ENCODE measurements around the gene GUCY1B1. TPM values are rescaled to one million over a fixed set of nuclear protein-coding genes. Genes with fewer than 3 reads are reported as not detected.

GUCY1B1 gene
- total and polyA plus RNA-seq, 4 donors, result 22.6 to 63.7 (median 51.4) TPM

- H3K27ac ChIP-seq (ENCODE audit: low read depth, low read length), result no peak overlapping the region
- no peaks in the 10 kb centered on the region for H3K9me3 ChIP-seq (ENCODE audit: control insufficient read depth, insufficient read depth, low read length)
- DNase-seq (ENCODE audit: low read depth in 4 of 6, low spot score in 6 of 6), result no peak
- H3K36me3 ChIP-seq (ENCODE audit: control insufficient read depth, insufficient read depth, low read length), result peaks cover 3% of the 10 kb centered on the region
- no peaks in the 10 kb centered on the region for H3K27me3 ChIP-seq (ENCODE audit: control insufficient read depth, insufficient read depth, low read length)
- no peak overlapping the region for H3K4me3 ChIP-seq (ENCODE audit: low read depth, low read length)
- 100% methylated on average over 1 of the region's 4 CpGs for WGBS (ENCODE audit: insufficient coverage)
- no peaks in the 10 kb centered on the region for H3K4me1 ChIP-seq (ENCODE audit: control insufficient read depth, insufficient read depth, low read length)
These were observed 14.5 kb downstream of the GUCY1B1 start for GRCh38 chr4:155773196-155773800.

- Histone ChIP-seq H3K27me3 (ENCODE audit: control insufficient read depth, insufficient read depth, low read length) (no peaks in the 10 kb centered on the region), H3K36me3 (ENCODE audit: control insufficient read depth, insufficient read depth, low read length) (peaks cover 3% of the 10 kb centered on the region), H3K9me3 (ENCODE audit: control insufficient read depth, insufficient read depth, low read length) (no peaks in the 10 kb centered on the region), H3K4me1 (ENCODE audit: control insufficient read depth, insufficient read depth, low read length) (no peaks in the 10 kb centered on the region), H3K4me3 (ENCODE audit: low read depth, low read length) (no peak overlapping the region), H3K27ac (ENCODE audit: low read depth, low read length) (no peak overlapping the region)
- no peak for DNase-seq (ENCODE audit: low read depth in 4 of 6, low spot score in 6 of 6)
- WGBS (ENCODE audit: insufficient coverage), result 87% methylated on average over 4 of the region's 4 CpGs
These were observed 15.2 kb downstream of the GUCY1B1 start for GRCh38 chr4:155774033-155774432.

GRCh38 chr4:155777971-155778735, 19.3 kb downstream of the GUCY1B1 start:
- H3K4me3 ChIP-seq (ENCODE audit: low read depth, low read length), result no peak overlapping the region
- DNase-seq (ENCODE audit: low read depth in 4 of 6, low spot score in 6 of 6), result peak in 1 of 6 donors; percentile 88
- no peak overlapping the region for H3K27ac ChIP-seq (ENCODE audit: low read depth, low read length)
- H3K27me3 ChIP-seq (ENCODE audit: control insufficient read depth, insufficient read depth, low read length), result no peaks in the 10 kb centered on the region
- WGBS (ENCODE audit: insufficient coverage), result no CpG with 5 or more reads among the region's 3 CpGs
- H3K36me3 ChIP-seq (ENCODE audit: control insufficient read depth, insufficient read depth, low read length), result peaks cover 3% of the 10 kb centered on the region
- no peaks in the 10 kb centered on the region for H3K9me3 ChIP-seq (ENCODE audit: control insufficient read depth, insufficient read depth, low read length)
- H3K4me1 ChIP-seq (ENCODE audit: control insufficient read depth, insufficient read depth, low read length), result no peaks in the 10 kb centered on the region

- no CpG with 5 or more reads among the region's 1 CpG for WGBS (ENCODE audit: insufficient coverage)
- H3K4me1 ChIP-seq (ENCODE audit: control insufficient read depth, insufficient read depth, low read length), result no peaks in the 10 kb centered on the region
- no peaks in the 10 kb centered on the region for H3K27me3 ChIP-seq (ENCODE audit: control insufficient read depth, insufficient read depth, low read length)
- no peaks in the 10 kb centered on the region for H3K36me3 ChIP-seq (ENCODE audit: control insufficient read depth, insufficient read depth, low read length)
- no peak for DNase-seq (ENCODE audit: low read depth in 4 of 6, low spot score in 6 of 6)
- no peak overlapping the region for H3K27ac ChIP-seq (ENCODE audit: low read depth, low read length)
- H3K9me3 ChIP-seq (ENCODE audit: control insufficient read depth, insufficient read depth, low read length), result no peaks in the 10 kb centered on the region
- no peak overlapping the region for H3K4me3 ChIP-seq (ENCODE audit: low read depth, low read length)
These were observed 22.0 kb downstream of the GUCY1B1 start for GRCh38 chr4:155780775-155781174.

GRCh38 chr4:155781249-155781831, 22.5 kb downstream of the GUCY1B1 start:
- no peak for DNase-seq (ENCODE audit: low read depth in 4 of 6, low spot score in 6 of 6)
- H3K9me3 ChIP-seq (ENCODE audit: control insufficient read depth, insufficient read depth, low read length), result no peaks in the 10 kb centered on the region

GRCh38 chr4:155784637-155785036, 25.8 kb downstream of the GUCY1B1 start:
- no peak overlapping the region for H3K27ac ChIP-seq (ENCODE audit: low read depth, low read length)
- DNase-seq (ENCODE audit: low read depth in 4 of 6, low spot score in 6 of 6), result no peak
- WGBS (ENCODE audit: insufficient coverage), result no CpG with 5 or more reads among the region's 1 CpG
- H3K9me3 ChIP-seq (ENCODE audit: control insufficient read depth, insufficient read depth, low read length), result no peaks in the 10 kb centered on the region
- no peaks in the 10 kb centered on the region for H3K36me3 ChIP-seq (ENCODE audit: control insufficient read depth, insufficient read depth, low read length)
- no peaks in the 10 kb centered on the region for H3K27me3 ChIP-seq (ENCODE audit: control insufficient read depth, insufficient read depth, low read length)
- no peak overlapping the region for H3K4me3 ChIP-seq (ENCODE audit: low read depth, low read length)
- H3K4me1 ChIP-seq (ENCODE audit: control insufficient read depth, insufficient read depth, low read length), result no peaks in the 10 kb centered on the region

More at GRCh38 chr4:155781249-155781831, 22.5 kb downstream of the GUCY1B1 start:
- H3K27ac ChIP-seq (ENCODE audit: low read depth, low read length), result no peak overlapping the region
- H3K4me3 ChIP-seq (ENCODE audit: low read depth, low read length), result no peak overlapping the region
- no peaks in the 10 kb centered on the region for H3K36me3 ChIP-seq (ENCODE audit: control insufficient read depth, insufficient read depth, low read length)
- H3K4me1 ChIP-seq (ENCODE audit: control insufficient read depth, insufficient read depth, low read length), result no peaks in the 10 kb centered on the region
- WGBS (ENCODE audit: insufficient coverage), result 89% methylated on average over 1 of the region's 4 CpGs
- no peaks in the 10 kb centered on the region for H3K27me3 ChIP-seq (ENCODE audit: control insufficient read depth, insufficient read depth, low read length)

- H3K36me3 ChIP-seq (ENCODE audit: control insufficient read depth, insufficient read depth, low read length), result no peaks in the 10 kb centered on the region
- no CpG with 5 or more reads among the region's 1 CpG for WGBS (ENCODE audit: insufficient coverage)
- no peaks in the 10 kb centered on the region for H3K4me1 ChIP-seq (ENCODE audit: control insufficient read depth, insufficient read depth, low read length)
- H3K27ac ChIP-seq (ENCODE audit: low read depth, low read length), result no peak overlapping the region
- no peaks in the 10 kb centered on the region for H3K27me3 ChIP-seq (ENCODE audit: control insufficient read depth, insufficient read depth, low read length)
- no peak for DNase-seq (ENCODE audit: low read depth in 4 of 6, low spot score in 6 of 6)
- no peak overlapping the region for H3K4me3 ChIP-seq (ENCODE audit: low read depth, low read length)
- H3K9me3 ChIP-seq (ENCODE audit: control insufficient read depth, insufficient read depth, low read length), result no peaks in the 10 kb centered on the region
These were observed 27.0 kb downstream of the GUCY1B1 start for GRCh38 chr4:155785828-155786227.

GRCh38 chr4:155787113-155787710, 28.4 kb downstream of the GUCY1B1 start:
- DNase-seq (ENCODE audit: low read depth in 4 of 6, low spot score in 6 of 6), result peak in 4 of 6 donors; percentile 22 to 88 (median 45)
- Histone ChIP-seq H3K36me3 (ENCODE audit: control insufficient read depth, insufficient read depth, low read length) (no peaks in the 10 kb centered on the region), H3K27ac (ENCODE audit: low read depth, low read length) (no peak overlapping the region), H3K4me1 (ENCODE audit: control insufficient read depth, insufficient read depth, low read length) (no peaks in the 10 kb centered on the region), H3K4me3 (ENCODE audit: low read depth, low read length) (no peak overlapping the region), H3K27me3 (ENCODE audit: control insufficient read depth, insufficient read depth, low read length) (no peaks in the 10 kb centered on the region), H3K9me3 (ENCODE audit: control insufficient read depth, insufficient read depth, low read length) (no peaks in the 10 kb centered on the region)
- whole genome bisulfite sequencing (ENCODE audit: insufficient coverage), result 67% methylated on average over 1 of the region's 5 CpGs

- 83% methylated on average over 6 of the region's 6 CpGs for WGBS (ENCODE audit: insufficient coverage)
- no peak for DNase-seq (ENCODE audit: low read depth in 4 of 6, low spot score in 6 of 6)
- Histone ChIP-seq H3K27me3 (ENCODE audit: control insufficient read depth, insufficient read depth, low read length) (no peaks in the 10 kb centered on the region), H3K27ac (ENCODE audit: low read depth, low read length) (no peak overlapping the region), H3K9me3 (ENCODE audit: control insufficient read depth, insufficient read depth, low read length) (no peaks in the 10 kb centered on the region), H3K4me3 (ENCODE audit: low read depth, low read length) (no peak overlapping the region), H3K36me3 (ENCODE audit: control insufficient read depth, insufficient read depth, low read length) (no peaks in the 10 kb centered on the region), H3K4me1 (ENCODE audit: control insufficient read depth, insufficient read depth, low read length) (no peaks in the 10 kb centered on the region)
These were observed 30.6 kb downstream of the GUCY1B1 start for GRCh38 chr4:155789391-155789790.
